Posterior vena cava (tissue), 2 donors: ENCODE data around the gene PEPD. TPM values are rescaled to one million over a fixed set of nuclear protein-coding genes. Genes with fewer than 3 reads are reported as not detected.

Experiments used
- DNase-seq: peaks from one replicate; pipeline ENCODE4 v3.0.0-alpha.2; 2020; ENCODE audit warnings: low spot score
- intact Hi-C, 2 donors: fragments of 100-400 bp; cut with DNase I; formaldehyde crosslinking; loops; one replicate each; pipeline versions ENCODE4 v1.14.1 to v1.14.2; 2022 to 2023
- total RNA-seq, 2 donors: library from RNA; stranded (reverse); fragmentation: NEBNext Ultra II Directional; extraction: Animal tissue kit (Norgen Biotek cat#: 25700); gene quantifications; one replicate each; pipeline ENCODE4 v1.2.1, GENCODE V29; 2021
- donor health status: DM: yes; HTN: yes; CAD: no.
- donor health status: DM: yes; HTN: yes; CAD: no.

PEPD gene
- total RNA-seq, 2 donors from 2014 or later = 63.5 to 70.6 TPM

- intact Hi-C loops = no loop called here
- DNase-seq = no peak
These were observed 177.6 kb downstream of the PEPD start for GRCh38 chr19:33343859-33344572.

- no peak for DNase-seq
- intact Hi-C loops = no loop called here
These were observed 178.3 kb downstream of the PEPD start for GRCh38 chr19:33343301-33343700.

- intact Hi-C loops = no loop called here
- no peak for DNase-seq
These were observed 180.6 kb downstream of the PEPD start for GRCh38 chr19:33340991-33341390.

GRCh38 chr19:33339016-33339984 lies 182.3 kb downstream of the PEPD start:
- DNase-seq = no peak
- intact Hi-C loops = no loop called here

Other genes starting within 250 kb of the PEPD start
- gene CEBPA, start 219.3 kb downstream of the PEPD start, total RNA-seq = 1 to 10 TPM; 6.3 to 8.0 TPM
- gene CEBPG, start 148.1 kb downstream of the PEPD start, total RNA-seq = 10 to 100 TPM; 29.1 to 41.3 TPM
- gene CHST8, start 100.2 kb upstream of the PEPD start, total RNA-seq = 1 to 10 TPM in 1 of 2 donors, under 1 TPM in 1; 0.97 to 1.3 TPM